ENCODE data around the gene PHF21B.

DNA sequence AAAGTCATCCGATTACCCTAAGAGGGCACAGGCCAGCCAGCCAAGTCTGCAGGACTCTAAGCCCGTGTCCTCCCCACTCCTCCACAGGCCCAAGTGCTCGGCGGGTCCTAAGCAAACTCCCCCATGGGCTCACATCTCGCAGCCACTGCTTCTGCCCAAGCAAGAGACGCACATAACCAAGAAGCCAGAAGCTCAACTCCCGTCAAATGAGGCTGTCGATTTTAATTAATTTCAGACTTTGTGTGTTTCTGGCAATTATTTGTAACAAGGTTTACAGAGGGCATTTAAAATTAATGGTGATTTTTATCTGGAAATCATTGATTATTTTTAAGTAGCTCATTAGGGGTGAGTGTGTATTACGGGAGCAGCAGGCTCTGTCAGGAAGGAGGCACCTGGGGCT, 27.4 kb downstream of the PHF21B start:
- TF ChIP-seq POLR2A (IDR thresholded peaks at IDR 0.05) (no peak), POLR2AphosphoS5 (IDR thresholded peaks at IDR 0.05) (no peak), CTCF (IDR thresholded peaks at IDR 0.05) (no peak)

Data from sigmoid colon (tissue), 4 donors.